Sigmoid colon (tissue), 7 donors: ENCODE data around the gene MAGIX. TPM values are rescaled to one million over a fixed set of nuclear protein-coding genes. Genes with fewer than 3 reads are reported as not detected.
"Not testable (repeated sequence)": the region's sequence is repeated elsewhere in the genome, so short reads cannot be mapped to it uniquely, and the experiment has no call there.

Experiments
- DNase-seq: peaks from one replicate; pipeline ENCODE4 v3.0.0-alpha.2; 2019
- H3K27ac ChIP-seq, 4 donors: fragments of 200-600 bp; sonication (generic); one replicate each; pipeline ENCODE4 v1.5.1; 2016 to 2019; ENCODE audit warnings: mild to moderate bottlenecking in 1 of 4
- H3K27me3 ChIP-seq, 3 donors: fragments of 200-600 bp; sonication (generic); one replicate each; pipeline ENCODE4 v1.5.1; 2019; ENCODE audit warnings: mild to moderate bottlenecking in 1 of 3
- H3K36me3 ChIP-seq, 4 donors: fragments of 200-600 bp; sonication (generic); one replicate each; pipeline ENCODE4 v1.5.1; 2016 to 2019
- H3K4me1 ChIP-seq, 4 donors: fragments of 200-600 bp; sonication (generic); one replicate each; pipeline ENCODE4 v1.5.1; 2017 to 2019
- H3K4me3 ChIP-seq, 4 donors: fragments of 200-600 bp; sonication (generic); one replicate each; pipeline ENCODE4 v1.5.1; 2017 to 2019; ENCODE audit warnings: mild to moderate bottlenecking in 2 of 4, moderate library complexity in 1 of 4
- H3K9me3 ChIP-seq, 4 donors: fragments of 200-600 bp in 3 of 4; sonication (generic) in 3 of 4; one replicate each; pipeline versions ENCODE4 v1.5.1 to v1.6.1; 2013 to 2019
- EP300 ChIP-seq, 4 donors: sonication (generic); formaldehyde crosslinking; IDR thresholded peaks; one replicate each; pipeline ENCODE4 v1.6.1; 2017; ENCODE audit warnings: antibody characterized with exemption in 4 of 4
- POLR2A ChIP-seq, 2 donors: fragments of 450-650 bp; IDR thresholded peaks; one replicate each; pipeline ENCODE4 v1.6.1; 2016; ENCODE audit warnings: antibody characterized with exemption in 2 of 2, mild to moderate bottlenecking in 2 of 2, moderate library complexity in 2 of 2
- POLR2AphosphoS5 ChIP-seq, 4 donors: sonication (generic); formaldehyde crosslinking; IDR thresholded peaks; one replicate each; pipeline ENCODE4 v1.6.1; 2017; ENCODE audit warnings: antibody characterized with exemption in 4 of 4
- WGBS, 2 donors: extraction: QIAGEN DNeasy Blood & Tissue Kit; methylation state at CpG; one replicate each; pipeline ENCODE4 v1.1.7; 2013; 5-methylcytosine and 5-hydroxymethylcytosine counted together
- intact Hi-C: fragments of 100-400 bp; cut with DNase I; formaldehyde crosslinking; loops from one replicate; pipeline ENCODE4 v1.15.1; 2023
- polyA plus RNA-seq, 3 donors: library from polyadenylated mRNA; stranded (reverse); fragments of 200-250 nt; gene quantifications; one replicate each; pipeline ENCODE4 v1.2.3, GENCODE V29; 2013
- total RNA-seq, 4 donors: library from RNA; depleted of rRNA; stranded (reverse); fragments of >200 nt; gene quantifications; one replicate each; pipeline ENCODE4 v1.1.0, GENCODE V29; 2016
- TF ChIP-seq, protein P1 (sequence below), 4 experiments: fragments of 450-650 bp in 3 of 4; fragments of 200-600 bp in 1 of 4; IDR thresholded peaks; one replicate each; pipeline ENCODE4 v1.5.1; 2016 to 2019; ENCODE audit warnings: antibody characterized with exemption in 4 of 4, mild to moderate bottlenecking in 3 of 4, moderate library complexity in 2 of 4
- donor health status: healthy with polysubstance abuse.
- donor health status: Bipolar disorder and iron deficiency.
- donor health status: healthy.

Gene MAGIX
- total and polyA plus RNA-seq, 7 donors, result 1.4 to 24.0 (median 3.1) TPM

- no peaks in the 10 kb centered on the region for H3K4me1 ChIP-seq
- H3K27ac ChIP-seq, result no peak overlapping the region
- no peaks in the 10 kb centered on the region for H3K36me3 ChIP-seq
- H3K27me3 ChIP-seq, result no peaks in the 10 kb centered on the region
- intact Hi-C loops, result no loop called here
- no peaks in the 10 kb centered on the region for H3K9me3 ChIP-seq
- H3K4me3 ChIP-seq, result no peak overlapping the region
- no peak for DNase-seq
- WGBS, 2 donors, result 76 to 83% methylated on average over 4 of the region's 4 CpGs
- TF ChIP-seq POLR2A (IDR thresholded peaks at IDR 0.05) (no peak), POLR2AphosphoS5 (IDR thresholded peaks at IDR 0.05) (no peak), EP300 (IDR thresholded peaks at IDR 0.05) (no peak)
- TF ChIP-seq, protein P1, sequence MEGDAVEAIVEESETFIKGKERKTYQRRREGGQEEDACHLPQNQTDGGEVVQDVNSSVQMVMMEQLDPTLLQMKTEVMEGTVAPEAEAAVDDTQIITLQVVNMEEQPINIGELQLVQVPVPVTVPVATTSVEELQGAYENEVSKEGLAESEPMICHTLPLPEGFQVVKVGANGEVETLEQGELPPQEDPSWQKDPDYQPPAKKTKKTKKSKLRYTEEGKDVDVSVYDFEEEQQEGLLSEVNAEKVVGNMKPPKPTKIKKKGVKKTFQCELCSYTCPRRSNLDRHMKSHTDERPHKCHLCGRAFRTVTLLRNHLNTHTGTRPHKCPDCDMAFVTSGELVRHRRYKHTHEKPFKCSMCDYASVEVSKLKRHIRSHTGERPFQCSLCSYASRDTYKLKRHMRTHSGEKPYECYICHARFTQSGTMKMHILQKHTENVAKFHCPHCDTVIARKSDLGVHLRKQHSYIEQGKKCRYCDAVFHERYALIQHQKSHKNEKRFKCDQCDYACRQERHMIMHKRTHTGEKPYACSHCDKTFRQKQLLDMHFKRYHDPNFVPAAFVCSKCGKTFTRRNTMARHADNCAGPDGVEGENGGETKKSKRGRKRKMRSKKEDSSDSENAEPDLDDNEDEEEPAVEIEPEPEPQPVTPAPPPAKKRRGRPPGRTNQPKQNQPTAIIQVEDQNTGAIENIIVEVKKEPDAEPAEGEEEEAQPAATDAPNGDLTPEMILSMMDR (IDR thresholded peaks at IDR 0.05), result no peak
Measured at GRCh38 chrX:49139713-49140112, 22.8 kb upstream of the MAGIX start.

- TF ChIP-seq, protein P1 (IDR thresholded peaks at IDR 0.05), result peak in 3 of 4 experiments; percentile 24 to 46 (median 25)
- H3K36me3 ChIP-seq, H3K4me3 ChIP-seq, H3K27me3 ChIP-seq, H3K4me1 ChIP-seq, H3K27ac ChIP-seq, DNase-seq, intact Hi-C loops, H3K9me3 ChIP-seq: not testable (repeated sequence)
- WGBS, 2 donors, result 64 to 79% methylated on average over 9 of the region's 9 CpGs
Measured at GRCh38 chrX:49142264-49142663, 20.3 kb upstream of the MAGIX start.

- intact Hi-C loops, DNase-seq, H3K9me3 ChIP-seq, H3K4me3 ChIP-seq, H3K36me3 ChIP-seq, H3K27me3 ChIP-seq, H3K27ac ChIP-seq, H3K4me1 ChIP-seq: not testable (repeated sequence)
- 86 to 91% methylated on average over 7 of the region's 7 CpGs for WGBS, 2 donors
Measured at GRCh38 chrX:49143154-49143553, 19.4 kb upstream of the MAGIX start.

DNA sequence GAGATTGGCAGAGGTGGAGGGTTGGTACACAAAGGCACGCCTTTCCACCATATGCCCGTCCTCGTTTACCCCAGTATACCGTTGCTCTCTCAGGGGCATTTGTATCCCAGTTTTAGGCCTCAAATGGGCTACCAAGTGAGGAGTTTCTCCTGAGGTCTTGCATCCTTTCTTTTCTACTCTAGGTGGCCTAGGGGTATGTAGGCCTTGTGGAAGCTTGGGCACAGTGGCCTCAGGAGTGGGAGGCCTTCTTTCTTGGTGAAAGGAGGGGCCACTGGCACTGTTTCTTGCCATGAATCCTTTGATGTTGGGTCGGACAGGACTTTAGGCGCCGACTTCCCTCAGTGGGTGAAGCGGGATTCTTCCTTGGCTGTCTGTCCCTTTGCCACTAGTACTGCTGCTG, 15.3 kb upstream of the MAGIX start:
- no peaks in the 10 kb centered on the region for H3K36me3 ChIP-seq
- intact Hi-C loops, result no loop called here
- TF ChIP-seq POLR2AphosphoS5 (IDR thresholded peaks at IDR 0.05) (no peak), EP300 (IDR thresholded peaks at IDR 0.05) (no peak), POLR2A (IDR thresholded peaks at IDR 0.05) (no peak)
- TF ChIP-seq, protein P1 (IDR thresholded peaks at IDR 0.05), result no peak
- no peak overlapping the region for H3K4me3 ChIP-seq
- H3K4me1 ChIP-seq, result no peaks in the 10 kb centered on the region
- no peaks in the 10 kb centered on the region for H3K27me3 ChIP-seq
- no peaks in the 10 kb centered on the region for H3K9me3 ChIP-seq
- H3K27ac ChIP-seq, result no peak overlapping the region
- DNase-seq, result no peak
- WGBS, 2 donors, result 90 to 93% methylated on average over 8 of the region's 8 CpGs

DNA sequence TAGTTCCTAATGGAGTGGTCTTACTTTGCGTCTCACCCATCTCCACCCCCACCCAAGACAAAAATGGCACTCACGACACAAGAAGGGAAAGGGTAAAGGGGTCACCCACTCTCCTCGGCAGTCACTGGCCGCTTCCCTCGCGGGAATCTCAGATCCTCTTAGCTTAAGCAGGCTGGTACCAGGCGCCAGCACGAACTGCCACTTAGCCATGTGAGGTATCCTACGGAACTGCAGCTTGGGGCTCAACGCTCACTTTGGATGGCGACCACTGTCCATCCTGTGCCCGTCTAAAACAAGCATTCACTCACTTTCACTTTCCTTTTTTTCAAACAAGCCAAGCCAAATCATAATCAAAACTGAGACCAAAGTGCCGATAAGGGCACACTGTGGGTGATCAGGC, 14.6 kb upstream of the MAGIX start:
- TF ChIP-seq EP300 (IDR thresholded peaks at IDR 0.05) (no peak), POLR2A (IDR thresholded peaks at IDR 0.05) (no peak), POLR2AphosphoS5 (IDR thresholded peaks at IDR 0.05) (no peak)
- TF ChIP-seq, protein P1 (IDR thresholded peaks at IDR 0.05), result no peak
- no peaks in the 10 kb centered on the region for H3K27me3 ChIP-seq
- H3K9me3 ChIP-seq, result no peaks in the 10 kb centered on the region
- WGBS, 2 donors, result 93 to 97% methylated on average over 13 of the region's 13 CpGs
- DNase-seq, result no peak
- no peak overlapping the region for H3K4me3 ChIP-seq
- no peaks in the 10 kb centered on the region for H3K4me1 ChIP-seq
- H3K27ac ChIP-seq, result no peak overlapping the region
- intact Hi-C loops, result no loop called here
- no peaks in the 10 kb centered on the region for H3K36me3 ChIP-seq

DNA sequence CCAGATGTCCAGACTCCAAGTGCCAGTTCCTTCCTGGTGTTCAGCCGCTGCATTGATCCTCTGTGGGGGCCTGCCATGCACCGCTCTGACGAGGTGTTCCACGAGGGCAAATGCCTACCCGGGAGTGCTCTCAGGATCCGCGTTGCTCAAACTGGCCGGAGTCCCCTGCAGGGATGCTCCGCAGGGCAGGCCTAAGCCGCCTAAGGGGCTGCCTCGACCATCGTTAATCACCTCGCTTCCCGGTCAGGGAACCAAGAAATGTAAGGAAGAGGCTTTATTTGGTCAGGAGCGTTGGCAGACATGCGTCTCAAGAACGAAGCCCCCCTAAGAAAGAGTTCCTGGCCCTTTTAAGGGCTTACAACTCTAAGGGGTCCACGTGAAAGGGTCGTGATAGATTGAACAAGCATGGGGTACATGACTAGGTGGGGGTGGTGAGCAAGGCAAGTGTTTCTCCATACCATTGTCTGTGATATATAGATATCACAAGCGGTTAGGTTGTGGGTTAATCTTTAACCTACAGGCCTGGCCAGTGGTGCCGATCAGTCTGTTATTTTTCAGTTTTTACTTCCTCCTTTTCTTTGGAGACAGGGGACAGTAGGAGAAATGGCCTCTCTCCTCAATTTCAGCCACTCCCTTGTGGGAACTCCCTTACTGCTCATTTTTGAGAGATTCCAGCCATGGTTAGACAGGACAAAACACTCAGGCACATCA, 14.0 kb upstream of the MAGIX start:
- H3K27me3 ChIP-seq, H3K9me3 ChIP-seq, H3K36me3 ChIP-seq, H3K4me1 ChIP-seq, H3K4me3 ChIP-seq, H3K27ac ChIP-seq, intact Hi-C loops, DNase-seq: not testable (repeated sequence)
- 68 to 81% methylated on average over 21 of the region's 21 CpGs for WGBS, 2 donors

DNA sequence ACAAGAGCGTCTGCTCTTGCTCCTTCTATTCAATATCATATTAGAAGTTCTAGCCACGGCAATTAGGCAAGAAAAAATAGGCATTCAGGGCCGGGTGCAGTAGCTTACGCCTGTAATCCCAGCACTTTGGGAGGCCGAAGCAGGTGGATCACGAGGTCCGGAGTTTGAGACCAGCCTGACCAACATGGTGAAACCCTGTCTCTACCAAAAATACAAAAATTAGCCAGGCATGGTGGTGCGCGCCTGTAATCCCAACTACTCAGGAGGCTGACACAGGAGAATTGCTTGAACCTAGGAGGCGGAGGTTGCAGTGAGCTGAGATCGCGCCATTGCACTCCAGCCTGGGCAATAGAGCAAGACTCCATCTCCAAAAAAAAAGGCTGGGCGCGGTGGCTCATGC, 13.3 kb upstream of the MAGIX start:
- DNase-seq, H3K27ac ChIP-seq, H3K9me3 ChIP-seq, H3K27me3 ChIP-seq, H3K4me1 ChIP-seq, H3K36me3 ChIP-seq, intact Hi-C loops, H3K4me3 ChIP-seq: not testable (repeated sequence)
- 92 to 96% methylated on average over 14 of the region's 14 CpGs for WGBS, 2 donors
